ENCODE results near the gene PRDM2.

DNA sequence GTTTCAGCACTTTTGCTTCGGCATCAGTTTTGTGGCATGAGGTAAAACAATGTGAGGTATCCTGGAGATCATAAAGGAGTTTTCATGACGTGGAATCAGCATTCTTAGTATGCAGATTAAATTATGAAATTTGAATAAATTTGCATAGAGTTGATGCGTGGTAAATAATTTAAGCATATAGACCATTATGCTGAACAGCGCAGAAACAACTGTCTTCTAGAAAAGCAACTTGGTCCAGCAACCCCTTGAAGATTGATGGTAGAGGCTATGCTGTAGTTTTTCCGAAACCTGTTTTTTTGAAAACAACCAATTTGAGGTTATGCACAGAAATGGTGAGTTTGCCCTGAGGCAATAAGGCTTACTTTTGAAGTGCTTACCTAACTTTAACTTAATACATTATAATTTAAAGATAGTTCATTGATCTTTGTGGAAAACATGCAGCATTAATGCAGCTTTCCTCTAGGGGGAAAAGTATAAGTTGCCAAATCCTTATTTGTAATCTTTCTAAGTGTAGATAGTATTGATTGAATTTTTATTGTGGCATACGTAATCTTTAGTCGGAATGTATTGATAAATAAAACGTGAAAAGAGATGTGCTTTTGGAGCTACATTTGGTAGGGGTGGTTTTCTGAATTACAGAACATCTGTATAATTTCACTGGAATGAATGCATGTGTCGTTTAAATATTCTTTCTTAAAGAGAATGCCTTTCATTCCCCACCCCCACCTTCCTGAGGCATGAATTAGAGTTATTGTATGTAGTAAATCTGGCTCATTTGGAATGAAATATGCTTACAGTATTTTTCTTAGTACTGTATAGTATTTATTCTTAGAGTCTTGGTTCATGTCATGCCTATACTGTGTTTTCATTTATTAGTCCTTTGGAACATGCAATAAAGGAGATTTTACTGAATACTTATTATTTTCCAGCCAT, 3.8 kb downstream of the PRDM2 start:
- TF ChIP-seq, protein P1, sequence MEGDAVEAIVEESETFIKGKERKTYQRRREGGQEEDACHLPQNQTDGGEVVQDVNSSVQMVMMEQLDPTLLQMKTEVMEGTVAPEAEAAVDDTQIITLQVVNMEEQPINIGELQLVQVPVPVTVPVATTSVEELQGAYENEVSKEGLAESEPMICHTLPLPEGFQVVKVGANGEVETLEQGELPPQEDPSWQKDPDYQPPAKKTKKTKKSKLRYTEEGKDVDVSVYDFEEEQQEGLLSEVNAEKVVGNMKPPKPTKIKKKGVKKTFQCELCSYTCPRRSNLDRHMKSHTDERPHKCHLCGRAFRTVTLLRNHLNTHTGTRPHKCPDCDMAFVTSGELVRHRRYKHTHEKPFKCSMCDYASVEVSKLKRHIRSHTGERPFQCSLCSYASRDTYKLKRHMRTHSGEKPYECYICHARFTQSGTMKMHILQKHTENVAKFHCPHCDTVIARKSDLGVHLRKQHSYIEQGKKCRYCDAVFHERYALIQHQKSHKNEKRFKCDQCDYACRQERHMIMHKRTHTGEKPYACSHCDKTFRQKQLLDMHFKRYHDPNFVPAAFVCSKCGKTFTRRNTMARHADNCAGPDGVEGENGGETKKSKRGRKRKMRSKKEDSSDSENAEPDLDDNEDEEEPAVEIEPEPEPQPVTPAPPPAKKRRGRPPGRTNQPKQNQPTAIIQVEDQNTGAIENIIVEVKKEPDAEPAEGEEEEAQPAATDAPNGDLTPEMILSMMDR (optimal IDR thresholded peaks at IDR 0.05 in 1 of 3, IDR thresholded peaks at IDR 0.05 in 1 of 3, conservative IDR thresholded peaks at IDR 0.05 in 1 of 3; ENCODE audit: extremely low read depth in 1 of 3, insufficient read depth in 2 of 3, low read length in 3 of 3) = no peak
- TF ChIP-seq EZH2 (IDR thresholded peaks at IDR 0.05; ENCODE audit: low read length) = no peak

All from keratinocyte (primary cell).